GM12878 (cell line): ENCODE results near the gene UTS2R.

Experiments
- CTCF ChIP-seq, 3 experiments: IDR thresholded peaks in 2 of 3; conservative IDR thresholded peaks in 1 of 3; 2 replicates each; pipeline ENCODE4 v1.5.1; 2011; ENCODE audit warnings: low read depth in 3 of 3, low read length in 3 of 3, mild to moderate bottlenecking in 3 of 3, control low read depth in 2 of 3, moderate library complexity in 2 of 3, inconsistent platforms in 1 of 3, mixed read lengths in 1 of 3; ENCODE audit not compliant: control insufficient read depth in 2 of 3, insufficient read depth in 1 of 3; ENCODE audit errors: extremely low read depth in 1 of 3
- JUND ChIP-seq: IDR thresholded peaks from 2 replicates; pipeline ENCODE4 v1.6.1; 2012; ENCODE audit warnings: low read depth, mild to moderate bottlenecking, low read length, improper control_type of control experiment, moderate library complexity
- POLR2A ChIP-seq: IDR thresholded peaks from 2 replicates; pipeline ENCODE4 v1.6.1; 2011; ENCODE audit warnings: low read depth, mild to moderate bottlenecking, low read length

GRCh38 chr17:82369211-82369610 is 2.4 kb upstream of the UTS2R start:
- no peak for TF ChIP-seq JUND
- TF ChIP-seq POLR2A, result no peak
- TF ChIP-seq CTCF (IDR thresholded peaks at IDR 0.05 in 2 of 3, conservative IDR thresholded peaks at IDR 0.05 in 1 of 3; ENCODE audit: control insufficient read depth in 2 of 3, extremely low read depth in 1 of 3, insufficient read depth in 1 of 3, low read depth in 3 of 3, low read length in 3 of 3), result no peak
